ENCODE measurements around the gene FEN1. TPM values are rescaled to one million over a fixed set of nuclear protein-coding genes. Genes with fewer than 3 reads are reported as not detected.
A peak's percentile ranks its signal among the peaks of the same experiment; 100 is the strongest.

FEN1 gene
- total RNA-seq, 1 experiment from 2014 or later: 86.1 TPM

- peaks cover 10% of the 10 kb centered on the region for H3K36me3 Mint-ChIP-seq (ENCODE audit: insufficient read depth, unreplicated experiment)
- no TSS peak for BruUV-seq (replicated peaks)
- no peak overlapping the region for H3K27ac Mint-ChIP-seq (ENCODE audit: unreplicated experiment)
- TF ChIP-seq CTCF (IDR thresholded peaks at IDR 0.05; ENCODE audit: insufficient read depth in 1 of 2, low read depth in 1 of 2, low read length in 1 of 2, severe bottlenecking in 1 of 2, unreplicated experiment in 1 of 2): peak; percentile 93 to 97
- no peaks in the 10 kb centered on the region for H3K9me3 Mint-ChIP-seq (ENCODE audit: unreplicated experiment)
- CTCF ChIA-PET: interaction anchor here (0.5 to 4.6 kb wide), 33 partner anchors 9 to 361 kb away, joined by 3 to 78 read pairs (median 4); partner anchors contain the start of genes FEN1 and TMEM258
- Histone ChIP-seq H3K4me1 (peaks cover 22% of the 10 kb centered on the region), H3K27me3 (replicated peaks; ENCODE audit: control insufficient read depth, insufficient read depth, low read length) (no peaks in the 10 kb centered on the region), H3K36me3 (ENCODE audit: control insufficient read depth, insufficient read depth, low read length) (peaks cover 2% of the 10 kb centered on the region; the same call in 1 of the 2 replicates), H3K4me3 (ENCODE audit: low read depth, low read length) (no peak overlapping the region), H3K9me3 (no peaks in the 10 kb centered on the region)
- no peak overlapping the region for H3K4me3 Mint-ChIP-seq (ENCODE audit: unreplicated experiment)
- POLR2A ChIA-PET: interaction anchor here (0.8 to 1.2 kb wide), 6 partner anchors 10 to 68 kb away, joined by 3 to 5 read pairs (median 4); no protein-coding TSS in a partner anchor
- no peaks in the 10 kb centered on the region for H3K27me3 Mint-ChIP-seq (ENCODE audit: insufficient read depth, unreplicated experiment)
- peaks cover 7% of the 10 kb centered on the region for H3K4me1 Mint-ChIP-seq (ENCODE audit: low read depth, unreplicated experiment)
- intact Hi-C loops (cut with micrococcal nuclease; ENCODE audit: unreplicated experiment): loop anchor here (1.0 kb wide), 2 partner anchors 29 to 41 kb away; no protein-coding TSS in a partner anchor
- DNase-seq: peak; percentile 86 to 92
These were observed 45.3 kb upstream of the FEN1 start for GRCh38 chr11:61747192-61747966.

- Histone ChIP-seq H3K36me3 (ENCODE audit: control insufficient read depth, insufficient read depth, low read length) (peaks cover 2% of the 10 kb centered on the region; the same call in 1 of the 2 replicates), H3K27me3 (replicated peaks; ENCODE audit: control insufficient read depth, insufficient read depth, low read length) (no peaks in the 10 kb centered on the region), H3K9me3 (no peaks in the 10 kb centered on the region), H3K4me1 (peaks cover 22% of the 10 kb centered on the region), H3K4me3 (ENCODE audit: low read depth, low read length) (no peak overlapping the region)
- intact Hi-C loops (cut with micrococcal nuclease; ENCODE audit: unreplicated experiment): loop anchor here (1.0 kb wide), 2 partner anchors 28 to 40 kb away; no protein-coding TSS in a partner anchor
- Mint-ChIP-seq H3K27ac (ENCODE audit: unreplicated experiment) (no peak overlapping the region), H3K36me3 (ENCODE audit: insufficient read depth, unreplicated experiment) (peaks cover 10% of the 10 kb centered on the region), H3K4me1 (ENCODE audit: low read depth, unreplicated experiment) (peaks cover 7% of the 10 kb centered on the region), H3K4me3 (ENCODE audit: unreplicated experiment) (no peak overlapping the region), H3K27me3 (ENCODE audit: insufficient read depth, unreplicated experiment) (no peaks in the 10 kb centered on the region), H3K9me3 (ENCODE audit: unreplicated experiment) (no peaks in the 10 kb centered on the region)
- DNase-seq: no peak
- BruUV-seq (replicated peaks): no TSS peak
- ChIA-PET CTCF (interaction anchor here (0.7 to 4.6 kb wide), 22 partner anchors 9 to 360 kb away, joined by 3 to 78 read pairs (median 6); partner anchors contain the start of genes FEN1 and TMEM258), POLR2A (interaction anchor here (0.8 to 1.2 kb wide), 5 partner anchors 9 to 68 kb away, joined by 3 to 5 read pairs (median 4); no protein-coding TSS in a partner anchor)
- TF ChIP-seq CTCF (IDR thresholded peaks at IDR 0.05; ENCODE audit: insufficient read depth in 1 of 2, low read depth in 1 of 2, low read length in 1 of 2, severe bottlenecking in 1 of 2, unreplicated experiment in 1 of 2): no peak
These were observed 44.8 kb upstream of the FEN1 start for GRCh38 chr11:61747967-61748285.

- POLR2A ChIA-PET: interaction anchor here (0.6 kb wide), 1 partner anchor 43 kb away, joined by 3 read pairs; no protein-coding TSS in a partner anchor
- intact Hi-C loops (cut with micrococcal nuclease; ENCODE audit: unreplicated experiment): no loop called here
- CTCF ChIA-PET: interaction anchor here (1.4 to 4.6 kb wide), 4 partner anchors 17 to 43 kb away, joined by 4 to 78 read pairs (median 16); partner anchors contain the start of genes FEN1 and TMEM258
- no peak for TF ChIP-seq CTCF (IDR thresholded peaks at IDR 0.05; ENCODE audit: insufficient read depth in 1 of 2, low read depth in 1 of 2, low read length in 1 of 2, severe bottlenecking in 1 of 2, unreplicated experiment in 1 of 2)
- Mint-ChIP-seq H3K9me3 (ENCODE audit: unreplicated experiment) (no peaks in the 10 kb centered on the region), H3K4me3 (ENCODE audit: unreplicated experiment) (no peak overlapping the region), H3K27me3 (ENCODE audit: insufficient read depth, unreplicated experiment) (no peaks in the 10 kb centered on the region), H3K4me1 (ENCODE audit: low read depth, unreplicated experiment) (peaks cover 21% of the 10 kb centered on the region), H3K36me3 (ENCODE audit: insufficient read depth, unreplicated experiment) (peaks cover 17% of the 10 kb centered on the region), H3K27ac (ENCODE audit: unreplicated experiment) (peak overlapping the region; percentile 73)
- no peak for DNase-seq
- no peaks in the 10 kb centered on the region for H3K9me3 ChIP-seq
- no peaks in the 10 kb centered on the region for H3K36me3 ChIP-seq (ENCODE audit: control insufficient read depth, insufficient read depth, low read length)
- H3K4me3 ChIP-seq (ENCODE audit: low read depth, low read length): no peak overlapping the region
- peaks cover 36% of the 10 kb centered on the region for H3K4me1 ChIP-seq
- BruUV-seq (replicated peaks): no TSS peak
- H3K27me3 ChIP-seq (replicated peaks; ENCODE audit: control insufficient read depth, insufficient read depth, low read length): no peaks in the 10 kb centered on the region
These were observed 43.0 kb upstream of the FEN1 start for GRCh38 chr11:61749591-61750217.

Data from Caco-2 (cell line).